ENCODE results near the gene COL2A1.

The COL2A1 gene

GRCh38 chr12:48015954-48016353 lies 11.7 kb upstream of the COL2A1 start:
- in situ Hi-C loops (cut with MboI; ENCODE audit: low sequenced_read_pairs), result no loop called here

- in situ Hi-C loops (cut with MboI; ENCODE audit: low sequenced_read_pairs), result no loop called here
Observed at GRCh38 chr12:48015129-48015528, 10.9 kb upstream of the COL2A1 start.

GRCh38 chr12:48013287-48013686 lies 9.0 kb upstream of the COL2A1 start:
- in situ Hi-C loops (cut with MboI; ENCODE audit: low sequenced_read_pairs), result no loop called here

GRCh38 chr12:48012070-48012469 lies 7.8 kb upstream of the COL2A1 start:
- in situ Hi-C loops (cut with MboI; ENCODE audit: low sequenced_read_pairs), result no loop called here

GRCh38 chr12:48010366-48010970 lies 6.2 kb upstream of the COL2A1 start:
- in situ Hi-C loops (cut with MboI; ENCODE audit: low sequenced_read_pairs), result no loop called here

- in situ Hi-C loops (cut with MboI; ENCODE audit: low sequenced_read_pairs), result no loop called here
Observed at GRCh38 chr12:48009471-48009870, 5.2 kb upstream of the COL2A1 start.

GRCh38 chr12:48008950-48009349 lies 4.7 kb upstream of the COL2A1 start:
- in situ Hi-C loops (cut with MboI; ENCODE audit: low sequenced_read_pairs), result no loop called here

- in situ Hi-C loops (cut with MboI; ENCODE audit: low sequenced_read_pairs), result no loop called here
Observed at GRCh38 chr12:48008349-48008748, 4.1 kb upstream of the COL2A1 start.

- in situ Hi-C loops (cut with MboI; ENCODE audit: low sequenced_read_pairs), result no loop called here
Observed at GRCh38 chr12:48007206-48007605, 2.9 kb upstream of the COL2A1 start.

- in situ Hi-C loops (cut with MboI; ENCODE audit: low sequenced_read_pairs), result no loop called here
Observed at GRCh38 chr12:48005750-48006021, 1.4 kb upstream of the COL2A1 start.

GRCh38 chr12:48005001-48005749 lies 899 bp upstream of the COL2A1 start:
- in situ Hi-C loops (cut with MboI; ENCODE audit: low sequenced_read_pairs), result no loop called here

GRCh38 chr12:48003226-48004052 lies 837 bp downstream of the COL2A1 start:
- in situ Hi-C loops (cut with MboI; ENCODE audit: low sequenced_read_pairs), result no loop called here

- in situ Hi-C loops (cut with MboI; ENCODE audit: low sequenced_read_pairs), result no loop called here
Observed at GRCh38 chr12:48002773-48003218, 1.5 kb downstream of the COL2A1 start.

- in situ Hi-C loops (cut with MboI; ENCODE audit: low sequenced_read_pairs), result no loop called here
Observed at GRCh38 chr12:48002414-48002730, 1.9 kb downstream of the COL2A1 start.

- in situ Hi-C loops (cut with MboI; ENCODE audit: low sequenced_read_pairs), result no loop called here
Observed at GRCh38 chr12:48001505-48002413, 2.5 kb downstream of the COL2A1 start.

- in situ Hi-C loops (cut with MboI; ENCODE audit: low sequenced_read_pairs), result no loop called here
Observed at GRCh38 chr12:48000878-48001504, 3.3 kb downstream of the COL2A1 start.

- in situ Hi-C loops (cut with MboI; ENCODE audit: low sequenced_read_pairs), result no loop called here
Observed at GRCh38 chr12:47999816-48000215, 4.5 kb downstream of the COL2A1 start.

- in situ Hi-C loops (cut with MboI; ENCODE audit: low sequenced_read_pairs), result no loop called here
Observed at GRCh38 chr12:47997321-47997720, 7.0 kb downstream of the COL2A1 start.

GRCh38 chr12:47995981-47996401 lies 8.3 kb downstream of the COL2A1 start:
- in situ Hi-C loops (cut with MboI; ENCODE audit: low sequenced_read_pairs), result no loop called here

- in situ Hi-C loops (cut with MboI; ENCODE audit: low sequenced_read_pairs), result no loop called here
Observed at GRCh38 chr12:47993491-47993890, 10.8 kb downstream of the COL2A1 start.

GRCh38 chr12:47992776-47993175 lies 11.5 kb downstream of the COL2A1 start:
- in situ Hi-C loops (cut with MboI; ENCODE audit: low sequenced_read_pairs), result no loop called here
